HEK293 (cell line): ENCODE measurements around the gene COMMD7.

Experiments
- CTCF ChIA-PET: fragments of 350-600 bp; formaldehyde crosslinking; extraction: SDS; loops from one replicate; lab custom pipeline; 2021; ENCODE audit warnings: antibody characterized with exemption; lab: Yijun Ruan, JAX
- POLR2A ChIA-PET: fragments of 300-600 bp; formaldehyde crosslinking; extraction: SDS; loops from one replicate; lab custom pipeline; 2020; ENCODE audit warnings: antibody characterized with exemption, inconsistent platforms; lab: Yijun Ruan, JAX
- H3K27ac ChIP-seq: fragments of 200-500 bp; sonication (Bioruptor generic); 2 replicates; pipeline ENCODE4 v1.5.1; 2014; ENCODE audit warnings: low read depth, low read length, control low read depth, inconsistent platforms; ENCODE audit errors: extremely low read depth
- H3K36me3 ChIP-seq, 2 experiments: fragments of 200-500 bp in 1 of 2; sonication (Bioruptor generic) in 1 of 2; 1 replicate in 1 of 2; 2 replicates in 1 of 2; pipeline ENCODE4 v1.5.1; 2014 to 2017; ENCODE audit warnings: inconsistent platforms in 2 of 2, low read length in 2 of 2; ENCODE audit not compliant: control insufficient read depth in 2 of 2, insufficient read depth in 1 of 2
- H3K4me1 ChIP-seq: fragments of 200-500 bp; sonication (Bioruptor generic); 2 replicates; pipeline ENCODE4 v1.5.1; 2014; ENCODE audit warnings: mild to moderate bottlenecking, low read length, inconsistent platforms; ENCODE audit not compliant: control insufficient read depth, insufficient read depth
- H3K4me3 ChIP-seq: 2 replicates; pipeline ENCODE4 v1.5.1; 2011; ENCODE audit warnings: low read depth, mild to moderate bottlenecking, control low read depth, low read length, moderate library complexity
- H3K9me3 ChIP-seq: fragments of 200-500 bp; sonication (Bioruptor generic); 2 replicates; pipeline ENCODE4 v1.5.1; 2014; ENCODE audit warnings: low read depth, low read length, inconsistent platforms; ENCODE audit not compliant: control insufficient read depth, insufficient read depth
- PATZ1 ChIP-seq: fragments of 450-650 bp; formaldehyde crosslinking; IDR thresholded peaks from 2 replicates; pipeline ENCODE4 v1.5.1; 2016; ENCODE audit warnings: missing biosample characterization, missing genetic modification characterization
- ZFP41 ChIP-seq: fragments of 450-650 bp; formaldehyde crosslinking; IDR thresholded peaks from 2 replicates; pipeline ENCODE4 v1.5.1; 2016; ENCODE audit warnings: missing biosample characterization, missing genetic modification characterization, borderline replicate concordance
- ZNF169 ChIP-seq: fragments of 450-650 bp; formaldehyde crosslinking; IDR thresholded peaks from 2 replicates; pipeline ENCODE4 v1.5.1; 2016; ENCODE audit warnings: missing biosample characterization, missing genetic modification characterization
- ZNF23 ChIP-seq: fragments of 450-650 bp; formaldehyde crosslinking; IDR thresholded peaks from 2 replicates; pipeline ENCODE4 v1.5.1; 2016; ENCODE audit warnings: missing biosample characterization, missing genetic modification characterization, borderline replicate concordance
- ZNF239 ChIP-seq: fragments of 450-650 bp; formaldehyde crosslinking; IDR thresholded peaks from 2 replicates; pipeline ENCODE4 v1.5.1; 2016; ENCODE audit warnings: missing biosample characterization, missing genetic modification characterization
- ZNF274 ChIP-seq, 2 experiments: fragments of 200-500 bp in 1 of 2; fragments of 450-650 bp in 1 of 2; sonication (Bioruptor generic) in 1 of 2; formaldehyde crosslinking in 1 of 2; IDR thresholded peaks; 2 replicates each; pipeline versions ENCODE4 v1.5.1 to v1.6.1; 2014 to 2016; ENCODE audit warnings: borderline replicate concordance in 1 of 2, inconsistent platforms in 1 of 2, low read length in 1 of 2, missing biosample characterization in 1 of 2, missing genetic modification characterization in 1 of 2
- ZNF335 ChIP-seq: fragments of 450-650 bp; formaldehyde crosslinking; conservative IDR thresholded peaks from 2 replicates; pipeline ENCODE4 v1.5.1; 2016; ENCODE audit warnings: missing biosample characterization, missing genetic modification characterization
- ZNF510 ChIP-seq: fragments of 450-650 bp; formaldehyde crosslinking; IDR thresholded peaks from 2 replicates; pipeline ENCODE4 v1.5.1; 2018; ENCODE audit warnings: mild to moderate bottlenecking, missing genetic modification characterization, missing biosample characterization; ENCODE audit not compliant: insufficient replicate concordance
- ZNF521 ChIP-seq: fragments of 450-650 bp; formaldehyde crosslinking; IDR thresholded peaks from 2 replicates; pipeline ENCODE4 v1.5.1; 2017; ENCODE audit warnings: missing biosample characterization, mild to moderate bottlenecking, missing genetic modification characterization
- ZNF530 ChIP-seq: fragments of 450-650 bp; formaldehyde crosslinking; IDR thresholded peaks from 2 replicates; pipeline ENCODE4 v1.5.1; 2016; ENCODE audit warnings: low read depth, missing biosample characterization, missing genetic modification characterization
- ZNF629 ChIP-seq: fragments of 450-650 bp; formaldehyde crosslinking; IDR thresholded peaks from 2 replicates; pipeline ENCODE4 v1.5.1; 2017; ENCODE audit warnings: missing biosample characterization, missing genetic modification characterization
- TF ChIP-seq, protein P1 (sequence below): fragments of 450-650 bp; formaldehyde crosslinking; IDR thresholded peaks from 2 replicates; pipeline ENCODE4 v1.5.1; 2017; ENCODE audit warnings: missing biosample characterization, missing genetic modification characterization
- TF ChIP-seq, protein P2 (sequence below): fragments of 450-650 bp; formaldehyde crosslinking; optimal IDR thresholded peaks from 2 replicates; pipeline ENCODE3; 2016; ENCODE audit warnings: missing biosample characterization, mild to moderate bottlenecking, missing genetic modification characterization
- TF ChIP-seq, protein P3 (sequence below): fragments of 450-650 bp; formaldehyde crosslinking; IDR thresholded peaks from 2 replicates; pipeline ENCODE4 v1.5.1; 2016; ENCODE audit warnings: missing biosample characterization, missing genetic modification characterization

Gene COMMD7

DNA sequence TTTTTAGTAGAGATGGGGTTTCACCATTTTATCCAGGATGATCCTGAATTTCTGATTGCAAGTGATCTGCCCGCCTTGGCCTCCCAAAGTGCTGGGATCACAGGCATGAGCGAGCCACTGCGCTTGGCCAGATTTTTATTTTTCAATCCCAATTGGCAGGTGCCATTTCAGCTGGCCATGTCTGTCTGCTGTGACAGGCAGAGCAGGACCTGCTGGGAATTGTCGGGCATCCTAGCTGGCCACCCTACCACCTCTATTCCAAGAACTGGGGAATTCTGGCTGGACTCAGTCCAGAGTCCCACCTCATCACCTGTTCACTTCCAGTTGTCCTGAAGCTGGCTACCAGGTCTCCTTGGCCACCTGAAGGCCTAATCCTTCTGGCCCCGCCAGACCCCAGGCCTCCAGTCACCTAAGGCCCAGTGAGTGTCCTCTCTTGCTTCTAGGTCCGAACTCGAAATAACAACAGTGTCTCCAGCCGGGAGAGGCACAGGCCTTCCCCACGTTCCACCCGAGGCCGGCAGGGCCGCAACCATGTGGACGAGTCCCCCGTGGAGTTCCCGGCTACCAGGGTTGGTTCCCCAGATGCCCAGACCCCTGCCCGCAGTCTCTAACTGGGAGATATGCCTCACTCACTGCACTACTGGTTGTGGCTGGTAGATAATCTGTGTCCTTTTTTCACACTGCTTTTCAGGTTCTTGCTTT is 42.9 kb upstream of the COMMD7 start:
- H3K27ac ChIP-seq, result no peak overlapping the region
- TF ChIP-seq ZNF629 (no peak), PATZ1 (tag by site-specific recombination) (no peak), ZNF23 (no peak), ZNF239 (tag by site-specific recombination) (no peak), ZNF335 (tag by site-specific recombination) (no peak), ZNF274 (IDR thresholded peaks at IDR 0.05; ENCODE audit: low read length) (no peak), ZNF274 (tag by site-specific recombination; IDR thresholded peaks at IDR 0.05; ENCODE audit: borderline replicate concordance) (no peak)
- TF ChIP-seq, protein P1, sequence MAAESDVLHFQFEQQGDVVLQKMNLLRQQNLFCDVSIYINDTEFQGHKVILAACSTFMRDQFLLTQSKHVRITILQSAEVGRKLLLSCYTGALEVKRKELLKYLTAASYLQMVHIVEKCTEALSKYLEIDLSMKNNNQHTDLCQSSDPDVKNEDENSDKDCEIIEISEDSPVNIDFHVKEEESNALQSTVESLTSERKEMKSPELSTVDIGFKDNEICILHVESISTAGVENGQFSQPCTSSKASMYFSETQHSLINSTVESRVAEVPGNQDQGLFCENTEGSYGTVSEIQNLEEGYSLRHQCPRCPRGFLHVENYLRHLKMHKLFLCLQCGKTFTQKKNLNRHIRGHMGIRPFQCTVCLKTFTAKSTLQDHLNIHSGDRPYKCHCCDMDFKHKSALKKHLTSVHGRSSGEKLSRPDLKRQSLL (tag by site-specific recombination), result no peak
- TF ChIP-seq, protein P2, sequence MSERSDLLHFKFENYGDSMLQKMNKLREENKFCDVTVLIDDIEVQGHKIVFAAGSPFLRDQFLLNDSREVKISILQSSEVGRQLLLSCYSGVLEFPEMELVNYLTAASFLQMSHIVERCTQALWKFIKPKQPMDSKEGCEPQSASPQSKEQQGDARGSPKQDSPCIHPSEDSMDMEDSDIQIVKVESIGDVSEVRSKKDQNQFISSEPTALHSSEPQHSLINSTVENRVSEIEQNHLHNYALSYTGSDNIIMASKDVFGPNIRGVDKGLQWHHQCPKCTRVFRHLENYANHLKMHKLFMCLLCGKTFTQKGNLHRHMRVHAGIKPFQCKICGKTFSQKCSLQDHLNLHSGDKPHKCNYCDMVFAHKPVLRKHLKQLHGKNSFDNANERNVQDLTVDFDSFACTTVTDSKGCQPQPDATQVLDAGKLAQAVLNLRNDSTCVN (tag by site-specific recombination), result no peak
- H3K4me3 ChIP-seq, result no peak overlapping the region
- CTCF ChIA-PET, result interaction anchor here (0.6 to 1.0 kb wide), 2 partner anchors 114 to 120 kb away, joined by 3 to 5 read pairs; no protein-coding TSS in a partner anchor
- H3K4me1 ChIP-seq, result no peaks in the 10 kb centered on the region
- POLR2A ChIA-PET, result no interaction called here
- peaks cover 4 to 81% of the 10 kb centered on the region in 2 experiments; a peak in 2 of 3 replicates for H3K36me3 ChIP-seq
- no peaks in the 10 kb centered on the region for H3K9me3 ChIP-seq

GRCh38 chr20:32784369-32785080 is 41.3 kb upstream of the COMMD7 start:
- TF ChIP-seq ZFP41 (tag by site-specific recombination) (no peak), ZNF510 (no peak), ZNF530 (tag by site-specific recombination) (no peak), ZNF169 (tag by site-specific recombination) (no peak), ZNF521 (no peak)
- TF ChIP-seq, protein P3, sequence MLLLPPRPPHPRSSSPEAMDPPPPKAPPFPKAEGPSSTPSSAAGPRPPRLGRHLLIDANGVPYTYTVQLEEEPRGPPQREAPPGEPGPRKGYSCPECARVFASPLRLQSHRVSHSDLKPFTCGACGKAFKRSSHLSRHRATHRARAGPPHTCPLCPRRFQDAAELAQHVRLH (tag by site-specific recombination), result no peak
- TF ChIP-seq, all 188 proteins: peak for 0
- CTCF ChIA-PET, result interaction anchor here (0.7 to 1.9 kb wide), 5 partner anchors 9 to 118 kb away, joined by 3 to 9 read pairs (median 5); partner anchors contain the start of gene C20orf203

More at GRCh38 chr20:32784369-32785080, 41.3 kb upstream of the COMMD7 start:
- Histone ChIP-seq H3K9me3 (no peaks in the 10 kb centered on the region), H3K4me1 (no peaks in the 10 kb centered on the region), H3K27ac (no peak overlapping the region), H3K36me3 (peaks cover 4 to 81% of the 10 kb centered on the region in 2 experiments; a peak in 2 of 3 replicates), H3K4me3 (no peak overlapping the region)
- POLR2A ChIA-PET, result no interaction called here
